H1 (cell line): ENCODE data around the gene FBXO34. TPM values are rescaled to one million over a fixed set of nuclear protein-coding genes. Genes with fewer than 3 reads are reported as not detected.

Experiments
- CTCF ChIA-PET: fragments of 300-600 bp; sonication (Branson Sonifier 250); formaldehyde crosslinking; loops from one replicate; lab custom pipeline; 2021; ENCODE audit not compliant: partially characterized antibody; lab: Charles Lee
- POLR2A ChIA-PET: fragments of 300-600 bp; sonication (Branson Sonifier 250); formaldehyde crosslinking; loops from one replicate; lab custom pipeline; 2021; ENCODE audit warnings: inconsistent platforms; ENCODE audit not compliant: partially characterized antibody; lab: Charles Lee
- DNase-seq, 2 experiments: peaks; one replicate each; pipeline versions ENCODE4 v3.0.0 to v3.0.0-alpha.2; 2010 to 2022; ENCODE audit warnings: low spot score in 2 of 2, low read depth in 1 of 2, mixed read lengths in 1 of 2
- FAIRE-seq: peaks from 2 replicates; lab custom pipeline; 2011; peaks lifted over from hg19 to GRCh38; lab: Jason Lieb, UNC
- H2AFZ ChIP-seq: 2 replicates; pipeline ENCODE4 v1.8.1; 2012; ENCODE audit warnings: low read length, inconsistent platforms
- H2AK5ac ChIP-seq: 2 replicates; pipeline ENCODE4 v1.6.1; 2013; ENCODE audit warnings: low read depth, low read length
- H2BK120ac ChIP-seq: replicated peaks from 2 replicates; pipeline ENCODE3; 2013; ENCODE audit warnings: low read depth, low read length, inconsistent platforms
- H2BK12ac ChIP-seq: 2 replicates; pipeline ENCODE4 v1.6.1; 2013; ENCODE audit warnings: low read depth, low read length
- H2BK15ac ChIP-seq: 2 replicates; pipeline ENCODE4 v1.6.1; 2013; ENCODE audit warnings: low read length
- H2BK20ac ChIP-seq: 2 replicates; pipeline ENCODE4 v1.6.1; 2013; ENCODE audit warnings: low read length
- H2BK5ac ChIP-seq: 2 replicates; pipeline ENCODE4 v1.6.1; 2013; ENCODE audit warnings: low read depth, low read length
- H3K14ac ChIP-seq: 2 replicates; pipeline ENCODE4 v1.6.1; 2013; ENCODE audit warnings: inconsistent platforms; ENCODE audit not compliant: insufficient read length
- H3K18ac ChIP-seq: 2 replicates; pipeline ENCODE4 v1.6.1; 2013; ENCODE audit warnings: low read length; ENCODE audit errors: extremely low read depth
- H3K23ac ChIP-seq: 2 replicates; pipeline ENCODE4 v1.6.1; 2013; ENCODE audit warnings: inconsistent platforms; ENCODE audit not compliant: insufficient read length
- H3K23me2 ChIP-seq: 2 replicates; pipeline ENCODE4 v1.6.1; 2013; ENCODE audit warnings: low read depth, low read length
- H3K27ac ChIP-seq: 2 replicates; pipeline ENCODE4 v1.6.1; 2011; ENCODE audit warnings: low read depth, low read length, inconsistent platforms
- H3K27me3 ChIP-seq, 4 experiments: replicated peaks in 1 of 4; 1 replicate in 1 of 4; 2 replicates in 3 of 4; pipeline versions ENCODE4 v1.6.1 to v1.8.1; 2011 to 2013; ENCODE audit warnings: low read length in 3 of 4, mild to moderate bottlenecking in 3 of 4, inconsistent platforms in 2 of 4, mixed read lengths in 2 of 4, moderate library complexity in 1 of 4; ENCODE audit not compliant: control insufficient read depth in 3 of 4, insufficient read depth in 3 of 4; ENCODE audit errors: extremely low read depth in 1 of 4
- H3K36me3 ChIP-seq, 4 experiments: 2 replicates each; pipeline versions ENCODE4 v1.6.1 to v1.8.1; 2011 to 2013; ENCODE audit warnings: mild to moderate bottlenecking in 4 of 4, low read length in 3 of 4, moderate library complexity in 2 of 4, control low read depth in 1 of 4, inconsistent platforms in 1 of 4; ENCODE audit not compliant: insufficient read depth in 4 of 4, control insufficient read depth in 2 of 4
- H3K4ac ChIP-seq: replicated peaks from 2 replicates; pipeline ENCODE3; 2013; ENCODE audit warnings: low read length, low read depth, mixed read lengths, inconsistent platforms; ENCODE audit not compliant: insufficient read length
- H3K4me1 ChIP-seq, 4 experiments: replicated peaks in 1 of 4; 1 replicate in 1 of 4; 2 replicates in 3 of 4; pipeline versions ENCODE4 v1.6.1 to v1.8.1; 2011 to 2013; ENCODE audit warnings: low read length in 3 of 4, inconsistent platforms in 2 of 4, mixed read lengths in 1 of 4; ENCODE audit not compliant: insufficient read depth in 4 of 4, control insufficient read depth in 3 of 4
- H3K4me2 ChIP-seq, 2 experiments: 2 replicates each; pipeline versions ENCODE4 v1.6.1 to v1.8.1; 2011 to 2013; ENCODE audit warnings: low read depth in 2 of 2, low read length in 2 of 2, control low read depth in 1 of 2, inconsistent platforms in 1 of 2, mild to moderate bottlenecking in 1 of 2; ENCODE audit not compliant: insufficient read depth in 1 of 2
- H3K4me3 ChIP-seq, 4 experiments: fragments of 200-600, 300-600 bp in 1 of 4; sonication (generic), shearing (Covaris generic), sonication (Bioruptor Twin) in 1 of 4; 2 replicates each; pipeline versions ENCODE4 v1.5.1 to v1.8.1; 2011 to 2016; ENCODE audit warnings: low read length in 4 of 4, low read depth in 3 of 4, control low read depth in 2 of 4, inconsistent platforms in 2 of 4, mild to moderate bottlenecking in 2 of 4, mixed read lengths in 1 of 4, moderate library complexity in 1 of 4; ENCODE audit not compliant: insufficient read depth in 2 of 4; ENCODE audit errors: extremely low read depth in 1 of 4
- H3K56ac ChIP-seq: replicated peaks from 2 replicates; pipeline ENCODE3; 2013; ENCODE audit warnings: low read depth, mild to moderate bottlenecking, mixed read lengths, low read length, inconsistent platforms; ENCODE audit not compliant: insufficient read length
- H3K79me1 ChIP-seq: 2 replicates; pipeline ENCODE4 v1.6.1; 2013; ENCODE audit warnings: low read depth, low read length, control low read depth
- H3K79me2 ChIP-seq, 2 experiments: 2 replicates each; pipeline versions ENCODE4 v1.6.1 to v1.8.1; 2012 to 2013; ENCODE audit warnings: low read length in 2 of 2, mild to moderate bottlenecking in 2 of 2, inconsistent platforms in 1 of 2; ENCODE audit not compliant: insufficient read depth in 2 of 2, control insufficient read depth in 1 of 2
- H3K9ac ChIP-seq, 4 experiments: replicated peaks in 1 of 4; 1 replicate in 1 of 4; 2 replicates in 3 of 4; pipeline versions ENCODE4 v1.6.1 to v1.8.1; 2011 to 2013; ENCODE audit warnings: low read depth in 3 of 4, low read length in 3 of 4, control low read depth in 2 of 4, mild to moderate bottlenecking in 2 of 4, moderate library complexity in 2 of 4, inconsistent platforms in 1 of 4; ENCODE audit errors: extremely low read depth in 1 of 4
- H3K9me3 ChIP-seq, 2 experiments: 2 replicates each; pipeline versions ENCODE4 v1.6.1 to v1.8.1; 2012 to 2013; ENCODE audit warnings: mild to moderate bottlenecking in 2 of 2, moderate library complexity in 2 of 2, control low read depth in 1 of 2, inconsistent platforms in 1 of 2, low read depth in 1 of 2, low read length in 1 of 2, mixed read lengths in 1 of 2; ENCODE audit not compliant: insufficient read depth in 2 of 2
- H4K20me1 ChIP-seq, 2 experiments: replicated peaks in 1 of 2; 2 replicates each; pipeline versions ENCODE3 to v1.8.1; 2011 to 2013; ENCODE audit warnings: inconsistent platforms in 2 of 2, low read length in 2 of 2, mild to moderate bottlenecking in 1 of 2; ENCODE audit not compliant: insufficient read depth in 2 of 2, control insufficient read depth in 1 of 2
- H4K5ac ChIP-seq: 2 replicates; pipeline ENCODE4 v1.6.1; 2013; ENCODE audit warnings: low read length, low read depth, mixed read lengths, inconsistent platforms; ENCODE audit not compliant: insufficient read length
- H4K8ac ChIP-seq: 2 replicates; pipeline ENCODE4 v1.8.0; 2013; ENCODE audit warnings: mild to moderate bottlenecking, moderate library complexity, low read length, inconsistent platforms; ENCODE audit not compliant: insufficient read depth; ENCODE audit errors: extremely low read depth
- H4K91ac ChIP-seq: replicated peaks from 2 replicates; pipeline ENCODE3; 2013; ENCODE audit warnings: low read length, mixed read lengths, inconsistent platforms; ENCODE audit not compliant: insufficient read length
- CBX5 ChIP-seq: fragments of 300-800, 300-1000 bp; sonication (generic); IDR thresholded peaks from 2 replicates; pipeline ENCODE4 v1.7.1; 2016; ENCODE audit warnings: antibody characterized with exemption, low read length, low read depth
- CREB1 ChIP-seq: IDR thresholded peaks from 2 replicates; pipeline ENCODE4 v1.6.1; 2012; ENCODE audit warnings: inconsistent platforms
- GABPA ChIP-seq: IDR thresholded peaks from 2 replicates; pipeline ENCODE4 v1.6.1; 2011; ENCODE audit warnings: mild to moderate bottlenecking, low read length, moderate library complexity, borderline replicate concordance; ENCODE audit not compliant: insufficient read depth
- HDAC2 ChIP-seq, 2 experiments: fragments of 300-600 bp in 1 of 2; sonication (generic) in 1 of 2; IDR thresholded peaks; 2 replicates each; pipeline ENCODE4 v1.6.1; 2011 to 2012; ENCODE audit warnings: low read depth in 2 of 2, low read length in 2 of 2, mild to moderate bottlenecking in 2 of 2, moderate library complexity in 2 of 2, borderline replicate concordance in 1 of 2, inconsistent platforms in 1 of 2
- SP1 ChIP-seq: IDR thresholded peaks from 2 replicates; pipeline ENCODE4 v1.6.1; 2011; ENCODE audit warnings: low read depth, low read length
- TBP ChIP-seq: IDR thresholded peaks from 2 replicates; pipeline ENCODE4 v1.6.1; 2011; ENCODE audit warnings: low read depth, low read length, improper control_type of control experiment
- YY1 ChIP-seq: IDR thresholded peaks from 2 replicates; pipeline ENCODE4 v1.6.1; 2011; ENCODE audit warnings: low read depth, mild to moderate bottlenecking, low read length
- ZNF274 ChIP-seq: IDR thresholded peaks from 2 replicates; pipeline ENCODE4 v1.7.0; 2012; ENCODE audit warnings: low read length, borderline replicate concordance; ENCODE audit errors: extremely low read depth
- WGBS, 2 experiments: shearing (Covaris generic) in 1 of 2; methylation state at CpG; one replicate each; pipeline versions ENCODE4 v1.1.6 to v1.1.7; 2013 to 2015; ENCODE audit warnings: low lambda C conversion rate in 2 of 2, mixed read lengths in 2 of 2, inconsistent platforms in 1 of 2, low coverage in 1 of 2, missing lambda C conversion rate in 1 of 2; ENCODE audit not compliant: insufficient replicate concordance in 2 of 2, insufficient coverage in 1 of 2, insufficient read length in 1 of 2; ENCODE audit errors: extremely low coverage in 1 of 2, missing lambda C conversion rate in 1 of 2; 5-methylcytosine and 5-hydroxymethylcytosine counted together
- polyA plus RNA-seq, 7 experiments: library from polyadenylated mRNA; depleted of rRNA in 3 of 7; stranded (reverse) in 5 of 7; unstranded in 2 of 7; fragments of >200 nt in 5 of 7; fragments of 200-250 nt in 2 of 7; gene quantifications; 1 replicate in 5 of 7; 2 replicates in 1 of 7; 4 replicates in 1 of 7; pipeline versions ENCODE4 v1.2.1 to v1.2.3, GENCODE V29; 2011 to 2013; ENCODE audit warnings: missing spikeins in 2 of 7, mixed read lengths in 2 of 7
- total RNA-seq: library from RNA; stranded (reverse); fragmentation: NEBNext Ultra II Directional; extraction: Animal tissue kit (Norgen Biotek cat#: 25700); gene quantifications from 2 replicates; pipeline ENCODE4 v1.2.1, GENCODE V29; 2021

Gene FBXO34
- total and polyA plus RNA-seq, 2 of the 8 experiments (the other 6 are each of a cell fraction or from before 2014, with no cell fraction given) = 7.0 to 14.4 TPM

- Histone ChIP-seq H3K56ac (no peak overlapping the region), H3K23ac (no peak overlapping the region), H3K14ac (no peak overlapping the region), H3K79me1 (no peaks in the 10 kb centered on the region), H2BK12ac (no peak overlapping the region), H3K4me1 (no peaks in the 10 kb centered on the region), H3K27ac (no peak overlapping the region), H3K4me2 (no peak overlapping the region), H2AK5ac (no peak overlapping the region), H2AFZ (no peak overlapping the region), H3K4me3 (no peak overlapping the region), H4K8ac (no peak overlapping the region), H3K36me3 (peaks cover 2 to 24% (median 12%) of the 10 kb centered on the region in 4 experiments; a peak in 7 of 8 replicates), H3K27me3 (no peaks in the 10 kb centered on the region), H4K20me1 (no peaks in the 10 kb centered on the region), H2BK20ac (no peak overlapping the region), H3K4ac (no peak overlapping the region), H3K9ac (no peak overlapping the region), H2BK120ac (no peak overlapping the region), H3K18ac (no peak overlapping the region)
- DNase-seq = no peak
- FAIRE-seq = no peak
- WGBS, 2 experiments = 87% methylated on average over 4 of the region's 4 CpGs; no CpG with 5 or more reads in 1 of the 2 experiments
- ChIA-PET CTCF (interaction anchor here (0.9 to 1.1 kb wide), 2 partner anchors 20 to 130 kb away, joined by 3 read pairs; no protein-coding TSS in a partner anchor), POLR2A (no interaction called here)
- no peak for TF ChIP-seq YY1
- no peak for TF ChIP-seq ZNF274
- TF ChIP-seq GABPA = no peak
- no peak for TF ChIP-seq SP1
- TF ChIP-seq TBP = no peak
- TF ChIP-seq CREB1 = no peak
- TF ChIP-seq CBX5 = no peak
- TF ChIP-seq HDAC2 (IDR thresholded peaks at IDR 0.05; ENCODE audit: borderline replicate concordance in 1 of 2, low read depth in 2 of 2, low read length in 2 of 2) = no peak
- TF ChIP-seq, all 59 proteins: peak for 0
- Histone ChIP-seq H2BK15ac (no peak overlapping the region), H3K9me3 (no peaks in the 10 kb centered on the region), H3K79me2 (no peaks in the 10 kb centered on the region), H3K23me2 (no peaks in the 10 kb centered on the region), H4K5ac (no peak overlapping the region), H4K91ac (no peak overlapping the region), H2BK5ac (no peak overlapping the region)
These were observed 103.5 kb downstream of the FBXO34 start for GRCh38 chr14:55374771-55375170.
